Ascending aorta (tissue), 2 donors: ENCODE data around the gene ABCC2. TPM values are rescaled to one million over a fixed set of nuclear protein-coding genes. Genes with fewer than 3 reads are reported as not detected.

Source experiments
- DNase-seq, 2 donors: peaks; one replicate each; pipeline ENCODE4 v3.0.0-alpha.2; 2019; ENCODE audit warnings: low spot score in 2 of 2
- H3K27ac ChIP-seq, 2 donors: fragments of 200-600 bp; sonication (generic); one replicate each; pipeline ENCODE4 v1.5.1; 2016 to 2017; ENCODE audit warnings: mild to moderate bottlenecking in 1 of 2
- H3K27me3 ChIP-seq: fragments of 200-600 bp; sonication (generic); one replicate; pipeline ENCODE4 v1.5.1; 2017
- H3K36me3 ChIP-seq, 2 donors: fragments of 200-600 bp; sonication (generic); one replicate each; pipeline ENCODE4 v1.5.1; 2016
- H3K4me1 ChIP-seq, 2 donors: fragments of 200-600 bp; sonication (generic); one replicate each; pipeline ENCODE4 v1.5.1; 2016 to 2017; ENCODE audit warnings: mild to moderate bottlenecking in 1 of 2
- H3K4me3 ChIP-seq, 2 donors: fragments of 200-600 bp; sonication (generic); one replicate each; pipeline ENCODE4 v1.5.1; 2016 to 2017; ENCODE audit warnings: mild to moderate bottlenecking in 1 of 2
- H3K9me3 ChIP-seq, 2 donors: fragments of 200-600 bp; sonication (generic); one replicate each; pipeline ENCODE4 v1.5.1; 2016
- intact Hi-C: fragments of 100-400 bp; cut with DNase I; formaldehyde crosslinking; loops from one replicate; pipeline ENCODE4 v1.15.1; 2023
- total RNA-seq: library from RNA; depleted of rRNA; stranded (reverse); fragments of >200 nt; gene quantifications from one replicate; pipeline ENCODE4 v1.1.0, GENCODE V29; 2016
- TF ChIP-seq, protein P1 (sequence below), 3 experiments: fragments of 200-600 bp in 2 of 3; fragments of 450-650 bp in 1 of 3; sonication (generic) in 2 of 3; IDR thresholded peaks; one replicate each; pipeline ENCODE4 v1.5.1; 2016 to 2019; ENCODE audit warnings: antibody characterized with exemption in 3 of 3, mild to moderate bottlenecking in 1 of 3, moderate library complexity in 1 of 3

The ABCC2 gene
- total RNA-seq, 1 donor from 2014 or later, result 0.96 TPM

DNA sequence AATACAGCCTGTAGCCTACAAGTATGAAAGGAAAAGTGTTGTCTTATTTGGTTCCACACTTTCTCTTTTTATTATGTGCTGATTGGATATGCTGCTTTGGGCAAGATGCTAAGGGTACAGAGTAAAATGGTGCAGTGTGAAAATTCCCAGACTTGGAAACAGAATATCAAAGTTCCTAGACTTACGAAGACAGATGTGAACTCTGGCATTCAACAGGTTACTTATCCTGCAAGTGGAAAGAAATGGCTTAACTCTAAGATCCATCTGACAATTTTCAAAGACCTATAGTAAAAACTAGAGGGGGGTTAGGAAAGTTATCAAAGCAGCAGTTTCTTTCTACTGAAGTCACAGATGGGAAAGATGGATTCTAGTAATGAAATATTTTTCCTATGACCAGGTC lies 26.3 kb upstream of the ABCC2 start:
- intact Hi-C loops, result no loop called here
- no peaks in the 10 kb centered on the region for H3K4me1 ChIP-seq
- H3K27ac ChIP-seq, result no peak overlapping the region
- TF ChIP-seq, protein P1, sequence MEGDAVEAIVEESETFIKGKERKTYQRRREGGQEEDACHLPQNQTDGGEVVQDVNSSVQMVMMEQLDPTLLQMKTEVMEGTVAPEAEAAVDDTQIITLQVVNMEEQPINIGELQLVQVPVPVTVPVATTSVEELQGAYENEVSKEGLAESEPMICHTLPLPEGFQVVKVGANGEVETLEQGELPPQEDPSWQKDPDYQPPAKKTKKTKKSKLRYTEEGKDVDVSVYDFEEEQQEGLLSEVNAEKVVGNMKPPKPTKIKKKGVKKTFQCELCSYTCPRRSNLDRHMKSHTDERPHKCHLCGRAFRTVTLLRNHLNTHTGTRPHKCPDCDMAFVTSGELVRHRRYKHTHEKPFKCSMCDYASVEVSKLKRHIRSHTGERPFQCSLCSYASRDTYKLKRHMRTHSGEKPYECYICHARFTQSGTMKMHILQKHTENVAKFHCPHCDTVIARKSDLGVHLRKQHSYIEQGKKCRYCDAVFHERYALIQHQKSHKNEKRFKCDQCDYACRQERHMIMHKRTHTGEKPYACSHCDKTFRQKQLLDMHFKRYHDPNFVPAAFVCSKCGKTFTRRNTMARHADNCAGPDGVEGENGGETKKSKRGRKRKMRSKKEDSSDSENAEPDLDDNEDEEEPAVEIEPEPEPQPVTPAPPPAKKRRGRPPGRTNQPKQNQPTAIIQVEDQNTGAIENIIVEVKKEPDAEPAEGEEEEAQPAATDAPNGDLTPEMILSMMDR (IDR thresholded peaks at IDR 0.05), result no peak
- no peak for DNase-seq
- H3K36me3 ChIP-seq, result peaks cover 67 to 97% of the 10 kb centered on the region in 2 donors
- H3K9me3 ChIP-seq, result no peaks in the 10 kb centered on the region
- H3K27me3 ChIP-seq, result no peaks in the 10 kb centered on the region
- no peak overlapping the region for H3K4me3 ChIP-seq

DNA sequence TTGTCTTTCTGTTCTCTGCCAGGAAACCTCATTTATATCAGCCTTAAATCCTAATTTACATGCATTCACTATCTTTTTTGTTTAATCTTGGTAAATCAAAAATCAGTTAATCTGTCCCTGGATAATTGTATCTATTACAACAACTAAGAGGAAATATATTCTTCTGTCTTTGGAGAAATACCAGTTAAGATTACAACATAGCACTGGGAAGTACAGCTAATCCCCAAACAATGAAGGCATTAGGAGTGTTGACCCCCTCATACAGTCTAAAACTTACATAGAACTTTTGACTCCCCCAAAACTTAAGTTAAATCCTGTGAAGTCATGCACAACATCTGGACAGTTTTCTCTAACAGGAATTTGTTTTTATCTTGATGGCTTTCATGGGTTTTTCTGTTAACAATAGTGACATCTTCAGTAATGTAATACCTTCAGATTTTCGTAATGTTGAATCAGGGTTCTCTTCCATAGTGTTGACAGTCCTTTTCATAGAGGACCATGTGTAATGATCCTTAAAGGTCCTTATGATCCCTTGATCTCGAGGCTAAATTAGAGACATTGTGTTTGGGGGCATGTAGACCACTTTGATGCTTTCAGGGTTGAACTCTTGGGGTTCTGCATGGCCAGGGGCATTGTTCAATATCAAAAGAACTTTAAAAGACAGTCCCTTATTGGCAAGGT lies 24.1 kb upstream of the ABCC2 start:
- H3K27ac ChIP-seq, result no peak overlapping the region
- peaks cover 0 to 5% of the 10 kb centered on the region in 2 donors for H3K9me3 ChIP-seq
- H3K4me3 ChIP-seq, result no peak overlapping the region
- TF ChIP-seq, protein P1 (IDR thresholded peaks at IDR 0.05), result no peak
- intact Hi-C loops, result no loop called here
- no peak for DNase-seq
- no peaks in the 10 kb centered on the region for H3K27me3 ChIP-seq
- H3K36me3 ChIP-seq, result peaks cover 46 to 77% of the 10 kb centered on the region in 2 donors
- H3K4me1 ChIP-seq, result no peaks in the 10 kb centered on the region

DNA sequence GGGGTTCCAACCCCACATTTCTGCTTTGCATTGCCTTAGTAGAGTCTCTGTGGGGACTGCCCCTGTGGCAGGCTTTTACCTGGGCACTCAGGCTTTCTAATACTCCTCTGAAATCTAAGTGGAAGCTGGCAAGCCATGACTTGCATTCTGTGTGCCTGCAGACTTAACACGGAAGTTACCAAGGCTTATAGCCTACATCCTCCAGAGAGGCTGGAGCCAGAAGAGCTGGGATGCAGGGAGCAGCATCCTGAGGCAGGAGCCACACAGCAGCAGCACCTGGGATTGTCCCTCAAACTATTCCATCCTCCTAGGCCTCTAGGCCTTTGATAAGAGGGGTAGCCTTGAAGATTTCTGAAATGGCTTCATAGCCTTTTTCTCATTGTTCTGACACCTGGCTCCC lies 22.1 kb upstream of the ABCC2 start:
- TF ChIP-seq, protein P1 (IDR thresholded peaks at IDR 0.05), result no peak
- no peak overlapping the region for H3K27ac ChIP-seq
- H3K9me3 ChIP-seq, result peaks cover 0 to 5% of the 10 kb centered on the region in 2 donors
- peaks cover 31 to 57% of the 10 kb centered on the region in 2 donors for H3K36me3 ChIP-seq
- no peaks in the 10 kb centered on the region for H3K27me3 ChIP-seq
- no peak overlapping the region for H3K4me3 ChIP-seq
- DNase-seq, result no peak
- H3K4me1 ChIP-seq, result no peaks in the 10 kb centered on the region
- intact Hi-C loops, result no loop called here

DNA sequence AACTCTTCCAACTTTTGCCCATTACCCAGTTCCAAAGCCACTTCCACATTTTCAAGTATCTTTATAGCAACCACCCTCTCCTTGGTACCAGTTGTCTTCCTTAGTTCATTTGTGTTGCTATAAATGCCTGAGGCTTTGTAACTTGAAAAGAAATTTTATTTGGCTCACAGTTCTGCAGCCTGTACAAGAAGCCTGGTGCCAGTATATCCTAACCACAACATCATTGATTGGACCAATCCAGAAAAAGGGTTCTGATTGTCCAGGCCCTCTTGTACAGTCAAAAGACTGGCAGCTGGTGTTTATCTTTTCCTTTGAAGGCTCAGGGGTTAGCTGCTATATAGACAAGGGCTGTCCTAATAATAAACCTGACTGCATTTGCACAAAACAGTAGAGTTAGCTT lies 21.1 kb upstream of the ABCC2 start:
- no peaks in the 10 kb centered on the region for H3K27me3 ChIP-seq
- TF ChIP-seq, protein P1 (IDR thresholded peaks at IDR 0.05), result no peak
- no peaks in the 10 kb centered on the region for H3K4me1 ChIP-seq
- peaks cover 0 to 5% of the 10 kb centered on the region in 2 donors for H3K9me3 ChIP-seq
- H3K4me3 ChIP-seq, result no peak overlapping the region
- H3K36me3 ChIP-seq, result peaks cover 25 to 47% of the 10 kb centered on the region in 2 donors
- no peak for DNase-seq
- intact Hi-C loops, result no loop called here
- no peak overlapping the region for H3K27ac ChIP-seq

DNA sequence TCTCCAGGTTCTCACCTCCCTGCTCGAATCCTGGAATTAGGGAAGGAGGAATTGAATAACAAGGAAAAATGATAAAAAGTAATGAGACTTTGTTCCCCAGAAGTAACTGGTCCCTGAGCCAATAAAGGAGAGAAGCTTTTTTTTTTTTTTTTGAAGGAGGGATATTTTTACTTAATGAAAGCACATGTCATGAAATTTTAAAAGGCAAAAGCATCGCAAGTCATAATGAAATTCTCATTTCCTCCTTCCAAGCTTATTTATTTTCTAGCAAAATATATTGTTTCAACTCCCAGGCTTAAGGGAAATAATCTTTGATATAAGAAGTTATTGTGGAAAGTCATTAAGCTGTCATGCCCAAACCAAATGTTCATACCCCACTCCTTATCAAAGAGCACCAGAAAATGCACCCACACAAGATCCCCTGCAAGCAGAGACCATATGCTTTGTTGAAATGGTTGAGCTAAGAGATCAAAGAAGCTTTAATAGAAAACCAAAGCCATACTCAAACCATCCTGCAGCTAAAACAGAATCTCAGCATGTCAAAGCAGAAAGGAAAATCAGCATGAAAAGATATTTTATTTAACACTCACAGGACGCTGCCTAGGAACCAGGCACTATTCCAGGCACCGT lies 16.7 kb upstream of the ABCC2 start:
- intact Hi-C loops, result no loop called here
- TF ChIP-seq, protein P1 (IDR thresholded peaks at IDR 0.05), result no peak
- peaks cover 0 to 5% of the 10 kb centered on the region in 2 donors for H3K9me3 ChIP-seq
- H3K4me1 ChIP-seq, result no peaks in the 10 kb centered on the region
- DNase-seq, result no peak
- no peak overlapping the region for H3K4me3 ChIP-seq
- no peaks in the 10 kb centered on the region for H3K27me3 ChIP-seq
- peaks cover 0 to 3% of the 10 kb centered on the region in 2 donors for H3K36me3 ChIP-seq
- H3K27ac ChIP-seq, result no peak overlapping the region
